ENCODE data around the gene MSH5. TPM values are rescaled to one million over a fixed set of nuclear protein-coding genes. Genes with fewer than 3 reads are reported as not detected.

The MSH5 gene
- total RNA-seq, 1 experiment from 2014 or later: 22.4 TPM

- Histone ChIP-seq H2BK5ac (ENCODE audit: insufficient read length, low read length) (no peak within 1 kb of the TSS), H3K4ac (ENCODE audit: low read depth, low read length) (no peak within 1 kb of the TSS), H3K14ac (ENCODE audit: insufficient read depth, low read length) (no peak within 1 kb of the TSS), H3K27ac (ENCODE audit: insufficient read length, low read depth, low read length) (no peak within 1 kb of the TSS), H3K23ac (ENCODE audit: insufficient read length, low read depth, low read length) (no peak within 1 kb of the TSS), H2BK120ac (ENCODE audit: low read depth, low read length, poor library complexity, severe bottlenecking) (no peak within 1 kb of the TSS), H4K5ac (ENCODE audit: insufficient read length, low read depth, low read length) (no peak within 1 kb of the TSS), H3K4me2 (ENCODE audit: insufficient read depth, insufficient read length, low read length) (no peak within 1 kb of the TSS), H3K9me3 (ENCODE audit: control insufficient read depth, low read depth, low read length) (no peaks in the 10 kb centered on the region), H4K8ac (replicated peaks; ENCODE audit: insufficient read length, low read depth, low read length) (no peak within 1 kb of the TSS), H2BK12ac (ENCODE audit: insufficient read length, low read depth, low read length) (no peak within 1 kb of the TSS), H2BK15ac (ENCODE audit: low read depth, low read length) (no peak within 1 kb of the TSS), H3T11ph (ENCODE audit: low read length) (no peak within 1 kb of the TSS), H3K79me2 (ENCODE audit: insufficient read depth, low read length) (no peaks in the 10 kb centered on the region), H3K18ac (ENCODE audit: insufficient read length, low read depth, low read length) (no peak within 1 kb of the TSS), H3K56ac (ENCODE audit: insufficient read length, low read depth, low read length) (no peak within 1 kb of the TSS), H2AFZ (ENCODE audit: low read length) (no peak within 1 kb of the TSS), H3K9ac (ENCODE audit: extremely low read depth, insufficient read length, low read length) (no peak within 1 kb of the TSS), H3K79me1 (ENCODE audit: insufficient read depth, low read depth, low read length, poor library complexity, severe bottlenecking) (no peaks in the 10 kb centered on the region), H2BK20ac (ENCODE audit: low read depth, low read length, poor library complexity, severe bottlenecking) (no peak within 1 kb of the TSS), H2AK5ac (ENCODE audit: insufficient read length, low read length) (no peak within 1 kb of the TSS), H3K27me3 (ENCODE audit: insufficient read depth, low read length) (no peaks in the 10 kb centered on the region), H3K4me1 (ENCODE audit: insufficient read depth, low read length) (peaks cover 6% of the 10 kb centered on the region; the same call in 1 of the 2 replicates), H4K91ac (ENCODE audit: insufficient read length, low read depth, low read length) (no peak within 1 kb of the TSS), H3K23me2 (ENCODE audit: insufficient read length, low read depth, low read length, poor library complexity, severe bottlenecking) (no peaks in the 10 kb centered on the region), H4K20me1 (ENCODE audit: control insufficient read depth, insufficient read depth, insufficient read length) (no peaks in the 10 kb centered on the region)
- no peak for DNase-seq
- H3K9me3 Mint-ChIP-seq: no peaks in the 10 kb centered on the region
- WGBS (ENCODE audit: extremely low coverage, insufficient read length, low lambda C conversion rate): no CpG with 5 or more reads among the region's 4 CpGs
- peaks cover 0 to 11% (median 10%) of the 10 kb centered on the region in 3 experiments; a peak in 5 of 7 replicates for H3K36me3 Mint-ChIP-seq (ENCODE audit: insufficient read depth in 1 of 3, low read depth in 3 of 3)
- H3K4me1 Mint-ChIP-seq: peaks cover 19 to 23% of the 10 kb centered on the region in 2 experiments
- H3K27me3 Mint-ChIP-seq (ENCODE audit: low read depth): no peaks in the 10 kb centered on the region
- no peak within 1 kb of the TSS for H3K27ac Mint-ChIP-seq
- TF ChIP-seq CTCF (conservative IDR thresholded peaks at IDR 0.05): no peak
- no peak within 1 kb of the TSS for H3K4me3 Mint-ChIP-seq
Measured at GRCh38 chr6:31721351-31722020, 18.3 kb upstream of the MSH5 start, which contains the start of gene LY6G6C. LY6G6C (minus strand) TSS chr6:31721746; CDS start chr6:31721679, 67 bp downstream.
